Mesenchymal stem cell (in vitro differentiated cells and primary cell): ENCODE results near the gene DAB1.

Experiments used
- DNase-seq: peaks from one replicate; pipeline ENCODE4 v3.0.0-alpha.2; 2013
- H2AFZ ChIP-seq: one replicate; pipeline ENCODE4 v1.6.1; 2013; ENCODE audit warnings: low read depth, mild to moderate bottlenecking, control low read depth, inconsistent platforms, low read length, moderate library complexity
- H2AK5ac ChIP-seq: 2 replicates; pipeline ENCODE4 v1.6.1; 2013; ENCODE audit warnings: low read length, moderate library complexity, mild to moderate bottlenecking, inconsistent platforms; ENCODE audit not compliant: severe bottlenecking
- H2BK120ac ChIP-seq: one replicate; pipeline ENCODE4 v1.6.1; 2013; ENCODE audit warnings: low read depth, mild to moderate bottlenecking, inconsistent platforms, low read length, moderate library complexity
- H2BK12ac ChIP-seq, 2 experiments: one replicate each; pipeline ENCODE4 v1.6.1; 2013; ENCODE audit warnings: inconsistent platforms in 2 of 2, low read length in 2 of 2, mild to moderate bottlenecking in 2 of 2, moderate library complexity in 2 of 2, control low read depth in 1 of 2
- H2BK15ac ChIP-seq: one replicate; pipeline ENCODE4 v1.6.1; 2013; ENCODE audit warnings: mild to moderate bottlenecking, low read depth, inconsistent platforms; ENCODE audit not compliant: poor library complexity, severe bottlenecking
- H2BK5ac ChIP-seq: 2 replicates; pipeline ENCODE4 v1.6.1; 2013; ENCODE audit warnings: low read depth, mild to moderate bottlenecking, low read length, control low read depth, inconsistent platforms; ENCODE audit not compliant: poor library complexity, severe bottlenecking
- H3K14ac ChIP-seq, 2 experiments: one replicate each; pipeline ENCODE4 v1.6.1; 2013; ENCODE audit warnings: inconsistent platforms in 2 of 2, low read length in 2 of 2, control low read depth in 1 of 2, mild to moderate bottlenecking in 1 of 2, moderate library complexity in 1 of 2
- H3K18ac ChIP-seq, 2 experiments: one replicate each; pipeline ENCODE4 v1.6.1; 2013; ENCODE audit warnings: inconsistent platforms in 2 of 2, low read length in 2 of 2, control low read depth in 1 of 2, low read depth in 1 of 2, mild to moderate bottlenecking in 1 of 2
- H3K23ac ChIP-seq, 2 experiments: one replicate each; pipeline ENCODE4 v1.6.1; 2013; ENCODE audit warnings: inconsistent platforms in 2 of 2, low read length in 2 of 2, mild to moderate bottlenecking in 2 of 2, moderate library complexity in 2 of 2, control low read depth in 1 of 2
- H3K27ac ChIP-seq: 2 replicates; pipeline ENCODE4 v1.5.1; 2013; ENCODE audit warnings: mild to moderate bottlenecking, moderate library complexity, low read length, control low read depth, inconsistent platforms; ENCODE audit not compliant: poor library complexity, severe bottlenecking
- H3K27me3 ChIP-seq, 2 experiments: 2 replicates each; pipeline versions ENCODE4 v1.6.1 to v1.7.0; 2013; ENCODE audit warnings: low read length in 2 of 2, mild to moderate bottlenecking in 2 of 2, moderate library complexity in 2 of 2, control low read depth in 1 of 2, inconsistent platforms in 1 of 2; ENCODE audit not compliant: control insufficient read depth in 1 of 2, insufficient read depth in 1 of 2
- H3K36me3 ChIP-seq, 2 experiments: 2 replicates each; pipeline versions ENCODE4 v1.6.1 to v1.7.0; 2013; ENCODE audit warnings: low read length in 2 of 2, control low read depth in 1 of 2, inconsistent platforms in 1 of 2, low read depth in 1 of 2, mild to moderate bottlenecking in 1 of 2; ENCODE audit not compliant: insufficient read depth in 2 of 2, control insufficient read depth in 1 of 2
- H3K4ac ChIP-seq, 2 experiments: one replicate each; pipeline ENCODE4 v1.6.1; 2013; ENCODE audit warnings: inconsistent platforms in 2 of 2, low read length in 2 of 2, mild to moderate bottlenecking in 2 of 2, moderate library complexity in 2 of 2, control low read depth in 1 of 2, low read depth in 1 of 2
- H3K4me1 ChIP-seq: 2 replicates; pipeline ENCODE4 v1.6.1; 2013; ENCODE audit warnings: low read depth, low read length, control low read depth; ENCODE audit not compliant: control insufficient read depth, insufficient read depth
- H3K4me2 ChIP-seq: 2 replicates; pipeline ENCODE4 v1.6.1; 2013; ENCODE audit warnings: low read length, mild to moderate bottlenecking, inconsistent platforms; ENCODE audit not compliant: poor library complexity, severe bottlenecking
- H3K4me3 ChIP-seq, 2 experiments: 2 replicates each; pipeline versions ENCODE4 v1.5.1 to v1.7.0; 2013; ENCODE audit warnings: low read length in 2 of 2, mild to moderate bottlenecking in 2 of 2, control low read depth in 1 of 2, low read depth in 1 of 2; ENCODE audit not compliant: insufficient read depth in 1 of 2
- H3K79me1 ChIP-seq: replicated peaks from 2 replicates; pipeline ENCODE4 v1.6.1; 2013; ENCODE audit warnings: mild to moderate bottlenecking, control low read depth, low read length, inconsistent platforms; ENCODE audit not compliant: poor library complexity, severe bottlenecking
- H3K9ac ChIP-seq: 2 replicates; pipeline ENCODE4 v1.7.0; 2013; ENCODE audit warnings: mild to moderate bottlenecking, low read length, moderate library complexity
- H3K9me3 ChIP-seq: 2 replicates; pipeline ENCODE4 v1.7.0; 2013; ENCODE audit warnings: mild to moderate bottlenecking, low read length; ENCODE audit not compliant: control insufficient read depth
- H4K8ac ChIP-seq: one replicate; pipeline ENCODE4 v1.6.1; 2013; ENCODE audit warnings: inconsistent platforms, mild to moderate bottlenecking, low read length, moderate library complexity
- H4K91ac ChIP-seq: one replicate; pipeline ENCODE4 v1.6.1; 2013; ENCODE audit warnings: mild to moderate bottlenecking, low read length, inconsistent platforms
- WGBS: methylation state at CpG from one replicate; pipeline ENCODE4 v1.1.7; 2013; ENCODE audit warnings: mixed read lengths; 5-methylcytosine and 5-hydroxymethylcytosine counted together

Gene DAB1

GRCh38 chr1:57066980-57067610, 356.8 kb downstream of the DAB1 start:
- Histone ChIP-seq H2AK5ac (no peak overlapping the region), H2BK120ac (no peak overlapping the region), H3K14ac (no peak overlapping the region), H3K9me3 (no peaks in the 10 kb centered on the region), H3K18ac (no peak overlapping the region), H3K27ac (no peak overlapping the region), H3K79me1 (no peaks in the 10 kb centered on the region), H3K4me3 (no peak overlapping the region), H2BK15ac (no peak overlapping the region), H3K9ac (no peak overlapping the region), H4K8ac (no peak overlapping the region), H3K23ac (no peak overlapping the region), H3K4me2 (no peak overlapping the region), H3K27me3 (no peaks in the 10 kb centered on the region), H3K36me3 (no peaks in the 10 kb centered on the region), H2AFZ (no peak overlapping the region), H3K4me1 (no peaks in the 10 kb centered on the region), H4K91ac (no peak overlapping the region), H3K4ac (no peak overlapping the region), H2BK12ac (no peak overlapping the region), H2BK5ac (no peak overlapping the region)
- WGBS = 28% methylated on average over 3 of the region's 4 CpGs
- no peak for DNase-seq

- Histone ChIP-seq H4K8ac (no peak overlapping the region), H3K4me1 (no peaks in the 10 kb centered on the region), H2BK15ac (no peak overlapping the region), H3K4me2 (no peak overlapping the region), H2BK5ac (no peak overlapping the region), H3K27ac (no peak overlapping the region), H2AK5ac (no peak overlapping the region), H2BK120ac (no peak overlapping the region), H3K4ac (no peak overlapping the region), H3K18ac (no peak overlapping the region), H2AFZ (no peak overlapping the region), H4K91ac (no peak overlapping the region), H2BK12ac (no peak overlapping the region), H3K4me3 (no peak overlapping the region), H3K36me3 (no peaks in the 10 kb centered on the region), H3K27me3 (no peaks in the 10 kb centered on the region), H3K9me3 (no peaks in the 10 kb centered on the region), H3K23ac (no peak overlapping the region), H3K79me1 (no peaks in the 10 kb centered on the region), H3K9ac (no peak overlapping the region), H3K14ac (no peak overlapping the region)
- no peak for DNase-seq
- WGBS = 90% methylated on average over 3 of the region's 3 CpGs
Measured at GRCh38 chr1:57065442-57065841, 358.4 kb downstream of the DAB1 start.

GRCh38 chr1:57064379-57065140, 359.3 kb downstream of the DAB1 start:
- H4K8ac ChIP-seq = no peak overlapping the region
- H3K4me2 ChIP-seq = no peak overlapping the region
- no peak overlapping the region for H3K9ac ChIP-seq
- no peaks in the 10 kb centered on the region for H3K4me1 ChIP-seq
- no peak overlapping the region for H3K27ac ChIP-seq
- no peaks in the 10 kb centered on the region for H3K27me3 ChIP-seq
- H3K18ac ChIP-seq = no peak overlapping the region
- H4K91ac ChIP-seq = no peak overlapping the region
- H2BK12ac ChIP-seq = no peak overlapping the region
- no peak overlapping the region for H2BK5ac ChIP-seq
- H2BK120ac ChIP-seq = no peak overlapping the region
- 67% methylated on average over 6 of the region's 7 CpGs for WGBS
- no peak overlapping the region for H3K4ac ChIP-seq
- H2AFZ ChIP-seq = no peak overlapping the region
- H3K36me3 ChIP-seq = no peaks in the 10 kb centered on the region
- no peak overlapping the region for H3K14ac ChIP-seq
- H3K23ac ChIP-seq = no peak overlapping the region
- H3K79me1 ChIP-seq = no peaks in the 10 kb centered on the region
- no peak overlapping the region for H3K4me3 ChIP-seq
- H3K9me3 ChIP-seq = no peaks in the 10 kb centered on the region
- no peak overlapping the region for H2AK5ac ChIP-seq
- H2BK15ac ChIP-seq = no peak overlapping the region
- no peak for DNase-seq

GRCh38 chr1:57063406-57064125, 360.3 kb downstream of the DAB1 start:
- H3K4me1 ChIP-seq = no peaks in the 10 kb centered on the region
- H3K27me3 ChIP-seq = no peaks in the 10 kb centered on the region
- no peak overlapping the region for H3K14ac ChIP-seq
- no peak overlapping the region for H2BK15ac ChIP-seq
- no peak overlapping the region for H2BK5ac ChIP-seq
- no peak overlapping the region for H3K9ac ChIP-seq
- H3K79me1 ChIP-seq = no peaks in the 10 kb centered on the region
- H3K18ac ChIP-seq = no peak overlapping the region
- H2BK120ac ChIP-seq = no peak overlapping the region
- H3K4ac ChIP-seq = no peak overlapping the region
- 95% methylated on average over 6 of the region's 6 CpGs for WGBS
- H4K8ac ChIP-seq = no peak overlapping the region
- no peak overlapping the region for H3K4me2 ChIP-seq
- H2AK5ac ChIP-seq = no peak overlapping the region
- no peak overlapping the region for H4K91ac ChIP-seq
- no peak overlapping the region for H3K23ac ChIP-seq
- H2BK12ac ChIP-seq = no peak overlapping the region
- H3K27ac ChIP-seq = no peak overlapping the region
- H2AFZ ChIP-seq = no peak overlapping the region
- H3K9me3 ChIP-seq = no peaks in the 10 kb centered on the region
- DNase-seq = no peak
- no peak overlapping the region for H3K4me3 ChIP-seq
- H3K36me3 ChIP-seq = no peaks in the 10 kb centered on the region
